ENCODE measurements around the gene RAB29.
"Not testable (repeated sequence)": the region's sequence is repeated elsewhere in the genome, so short reads cannot be mapped to it uniquely, and the experiment has no call there.

Gene RAB29, protein sequence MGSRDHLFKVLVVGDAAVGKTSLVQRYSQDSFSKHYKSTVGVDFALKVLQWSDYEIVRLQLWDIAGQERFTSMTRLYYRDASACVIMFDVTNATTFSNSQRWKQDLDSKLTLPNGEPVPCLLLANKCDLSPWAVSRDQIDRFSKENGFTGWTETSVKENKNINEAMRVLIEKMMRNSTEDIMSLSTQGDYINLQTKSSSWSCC

DNA sequence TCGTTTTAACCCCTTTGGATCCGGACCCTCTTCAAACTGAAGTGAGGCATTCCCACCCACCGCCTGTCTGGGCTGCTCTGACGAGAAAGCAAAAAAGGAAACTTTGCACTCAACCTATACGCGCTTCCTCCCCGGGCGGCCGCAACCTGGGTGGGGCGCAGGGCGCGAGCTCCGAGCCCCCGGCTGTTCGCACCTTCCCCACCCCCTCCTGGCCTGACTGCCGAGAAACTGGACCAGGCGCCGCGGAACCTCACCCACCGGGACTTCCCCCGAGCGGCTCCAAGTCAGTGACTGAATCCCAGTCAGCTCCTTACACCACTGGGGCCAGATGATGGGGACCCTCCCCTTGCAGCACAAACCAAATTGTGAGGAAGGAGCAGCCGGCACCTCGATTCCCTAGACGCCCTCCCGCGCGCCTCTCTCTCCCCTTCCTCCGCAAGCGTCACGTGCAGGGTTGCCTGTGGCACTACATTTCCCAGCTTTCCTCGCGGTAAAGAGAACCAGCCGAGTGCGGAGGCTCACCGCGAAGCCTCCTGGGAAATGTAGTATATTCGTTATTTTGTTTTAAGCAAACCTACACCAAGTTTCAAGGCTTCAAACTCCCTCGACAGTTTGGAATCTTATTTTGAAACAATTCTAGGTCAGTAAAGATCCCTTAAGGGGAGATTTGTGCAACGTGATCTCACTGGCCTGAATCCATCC is at the start of gene RAB29:
RAB29 (minus strand) TSS at position 468 of the 702 bp plus-strand sequence. CDS start 526 bp downstream, outside the sequence.
- peak; percentile 93 for DNase-seq

DNA sequence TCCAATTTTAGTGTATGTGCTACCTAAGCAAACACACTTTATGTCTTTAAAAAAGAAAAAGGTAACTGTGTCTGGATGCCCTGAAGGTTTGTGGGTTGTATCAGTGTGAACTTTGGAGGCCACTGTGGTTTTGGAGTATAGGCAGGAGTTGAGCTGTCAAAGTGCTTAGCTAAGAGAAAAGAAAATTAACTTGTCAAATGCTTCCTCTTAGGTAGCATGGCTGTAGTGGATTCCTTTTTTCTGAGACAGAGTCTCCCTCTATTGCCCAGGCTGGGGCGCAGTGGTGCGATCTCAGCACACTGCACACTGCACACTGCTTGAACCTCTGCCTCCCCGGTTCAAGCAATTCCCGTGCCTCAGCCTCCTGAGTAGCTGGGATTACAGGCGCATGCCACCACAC is 48.9 kb upstream of the RAB29 start:
- DNase-seq: no peak

DNA sequence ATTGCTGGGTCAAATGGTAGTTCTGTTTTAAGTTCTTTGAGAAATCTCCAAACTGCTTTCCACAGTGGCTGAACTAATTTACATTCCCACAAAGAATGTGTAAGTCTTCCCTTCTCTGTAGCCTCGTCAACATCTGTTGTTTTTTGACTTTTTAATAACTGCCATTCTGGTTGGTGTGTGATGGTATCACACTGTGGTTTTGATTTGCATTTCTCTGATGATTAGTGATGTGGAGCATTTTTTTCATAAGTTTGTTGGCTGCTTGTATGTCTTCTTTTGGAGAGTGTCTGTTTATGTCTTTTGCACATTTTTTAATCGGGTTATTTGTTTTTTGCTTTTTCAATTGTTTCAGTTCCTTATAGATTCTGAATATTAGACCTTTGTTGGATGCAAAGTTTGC is 48.0 kb upstream of the RAB29 start:
- DNase-seq: not testable (repeated sequence)

DNA sequence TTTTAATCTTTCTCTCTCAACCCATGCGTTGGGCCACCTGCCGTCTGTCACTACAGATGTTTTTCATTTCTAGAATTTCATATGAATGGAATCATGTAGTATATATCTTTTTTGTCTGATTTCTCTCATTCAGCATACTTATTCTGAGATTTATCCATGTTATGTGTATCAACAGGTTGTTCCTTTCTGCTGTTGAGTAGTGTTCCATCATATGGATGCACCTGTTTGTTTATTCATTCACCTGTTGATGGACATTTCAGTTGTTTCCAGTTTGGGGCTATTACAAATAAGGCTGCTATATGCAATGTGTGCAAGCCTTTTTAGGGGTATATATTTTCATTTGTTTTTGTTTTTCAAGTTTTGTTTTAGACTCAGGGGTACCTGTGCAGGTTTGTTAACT is 47.1 kb upstream of the RAB29 start:
- no peak for DNase-seq

DNA sequence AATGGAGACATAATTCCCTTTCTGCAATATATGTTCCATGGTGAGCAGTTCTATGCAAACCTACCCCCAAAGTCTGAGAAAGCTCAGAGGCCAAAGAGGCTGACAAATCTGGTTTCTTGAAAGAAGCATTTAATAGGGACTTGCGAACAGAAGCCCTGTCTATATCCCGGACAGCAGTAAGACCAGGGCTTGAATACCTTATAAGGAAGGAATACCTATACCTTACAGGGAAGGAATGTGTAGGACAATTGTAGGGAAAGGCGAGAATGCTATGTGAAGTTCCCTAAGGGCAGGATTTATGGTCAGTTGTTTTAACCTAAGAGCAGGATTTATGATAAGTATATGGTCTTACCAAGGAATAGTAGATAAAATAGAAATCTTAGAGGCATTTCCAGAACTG is 42.7 kb upstream of the RAB29 start:
- DNase-seq: no peak

DNA sequence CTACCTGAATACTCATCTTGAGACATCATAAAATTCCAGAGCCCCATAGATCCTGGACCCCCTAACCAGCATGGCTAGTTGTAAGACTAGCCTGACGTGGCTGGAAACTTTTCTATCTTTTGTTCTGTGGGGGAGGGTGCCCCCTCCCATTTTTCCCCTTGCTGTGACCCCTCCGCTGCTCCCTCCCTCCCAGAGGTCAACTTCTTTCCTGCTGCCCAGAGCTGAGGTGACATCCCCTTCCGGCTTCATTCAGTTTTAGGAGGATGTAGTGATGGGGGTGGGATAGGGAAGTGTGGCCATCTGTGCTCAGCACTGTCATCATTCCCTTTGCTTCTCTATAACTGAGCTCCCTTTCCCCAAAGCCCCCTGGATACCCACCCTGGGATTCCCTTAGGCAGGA is 42.1 kb upstream of the RAB29 start:
- no peak for DNase-seq

DNA sequence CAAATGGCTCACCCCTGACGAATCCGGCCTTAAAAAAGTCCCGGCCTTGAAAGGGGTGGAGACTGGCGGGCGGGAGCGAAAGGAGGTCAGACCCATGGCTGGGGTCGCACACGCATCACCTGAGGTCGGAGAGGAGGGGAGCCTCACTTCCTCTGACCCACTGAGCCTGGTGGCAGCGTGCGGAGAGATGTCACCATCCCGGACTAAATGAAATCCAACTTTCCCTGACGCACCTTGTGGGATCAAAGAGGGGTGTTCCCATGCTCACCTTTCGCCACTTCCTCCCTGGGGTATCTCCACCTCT is 38.4 kb upstream of the RAB29 start:
- DNase-seq: peak; percentile 76

DNA sequence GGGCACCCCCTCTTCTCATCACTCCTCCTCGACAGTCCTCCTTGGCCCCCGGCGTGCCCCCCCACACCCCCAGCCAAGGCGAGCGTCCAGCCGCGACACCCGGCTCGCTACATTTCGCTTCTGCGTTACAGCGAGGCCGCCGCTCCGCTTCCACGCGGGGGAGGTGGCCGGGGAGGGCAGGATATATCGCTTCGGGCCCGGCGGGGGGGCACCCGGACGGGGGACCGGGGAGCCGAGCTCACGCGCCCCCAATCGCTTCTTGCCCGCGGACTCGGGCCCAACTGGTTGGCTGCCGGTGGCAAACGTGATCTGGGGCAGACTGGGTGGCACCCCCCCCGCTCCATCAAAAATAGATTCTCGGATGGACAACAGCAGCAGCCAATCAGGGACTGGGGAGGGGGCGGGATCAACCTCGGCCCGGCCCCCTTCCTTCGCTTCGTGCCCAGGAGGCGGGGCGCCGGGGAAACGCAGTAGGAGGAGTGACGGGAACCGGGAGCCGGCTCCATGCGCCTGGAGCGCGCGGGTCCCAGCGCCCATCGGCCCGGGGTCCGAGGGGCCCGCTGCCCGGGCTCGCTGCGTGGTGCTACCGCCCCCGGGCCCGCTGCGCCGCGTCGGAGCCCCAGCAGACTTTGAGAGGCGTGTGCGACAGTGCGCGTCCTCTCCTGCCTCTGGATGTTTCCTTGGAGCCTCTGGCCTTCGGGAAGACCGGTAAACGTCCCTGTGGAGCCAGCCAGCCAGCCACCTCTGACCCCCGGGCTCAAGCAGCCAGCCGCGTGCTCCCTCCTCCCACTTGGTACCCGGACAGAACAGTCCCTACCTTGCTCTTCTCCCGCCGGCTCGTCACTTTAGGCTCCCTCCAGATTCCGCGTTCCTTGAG is 37.8 kb upstream of the RAB29 start, which contains the start of gene SLC41A1:
SLC41A1 (minus strand) TSS at position 321 of the 877 bp plus-strand sequence. CDS start 2,757 bp downstream, outside the sequence.
- DNase-seq: peak; percentile 96

DNA sequence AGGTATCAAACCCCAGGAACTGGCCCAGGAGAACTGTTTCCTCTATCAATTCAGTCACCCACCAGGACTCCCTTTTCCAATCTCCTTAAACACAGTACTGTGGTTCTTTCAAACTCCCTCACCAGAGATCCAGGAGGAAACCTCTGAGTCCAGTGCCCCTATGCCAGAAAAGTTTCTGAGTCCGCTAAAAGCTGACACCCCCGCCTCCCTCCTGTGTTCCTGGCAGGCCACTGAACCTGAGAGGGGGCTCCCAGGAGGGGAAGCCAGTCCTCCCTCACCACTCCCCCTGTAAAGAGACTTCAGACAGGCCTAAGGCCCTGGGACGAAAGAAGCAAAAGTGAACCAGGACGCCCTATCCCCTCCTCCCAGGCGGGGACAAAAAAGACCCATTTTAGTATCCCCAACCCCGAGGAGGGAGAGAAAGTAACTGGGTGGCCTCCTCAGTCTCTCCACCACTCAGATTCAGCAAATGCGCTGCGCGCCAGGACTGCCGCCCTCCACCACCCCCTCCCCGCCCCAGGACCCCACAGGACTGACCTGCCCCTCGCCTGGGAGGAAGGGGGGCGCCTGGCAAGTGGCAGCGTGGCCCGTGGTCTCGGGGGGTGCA is 37.1 kb upstream of the RAB29 start:
- DNase-seq: no peak

DNA sequence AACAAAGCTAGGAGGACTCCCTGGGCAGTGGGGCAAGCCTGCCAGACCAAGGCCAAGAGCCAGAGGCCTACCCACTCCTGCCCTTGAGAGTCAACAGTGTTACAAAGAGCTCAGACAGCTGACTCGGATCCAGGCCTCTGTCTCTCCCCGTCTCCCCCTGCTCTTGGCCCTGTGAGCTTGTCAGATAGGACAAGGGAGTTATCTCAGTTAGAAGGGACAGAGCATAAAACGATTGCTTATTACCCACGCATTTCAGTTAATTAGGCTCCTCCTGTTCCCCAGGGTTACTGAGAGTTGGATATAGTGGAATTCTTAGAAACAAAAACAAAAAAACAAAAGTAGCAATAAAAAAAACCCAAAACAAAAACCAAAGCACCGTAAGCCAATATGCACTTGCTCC is 36.4 kb upstream of the RAB29 start:
- DNase-seq: no peak

DNA sequence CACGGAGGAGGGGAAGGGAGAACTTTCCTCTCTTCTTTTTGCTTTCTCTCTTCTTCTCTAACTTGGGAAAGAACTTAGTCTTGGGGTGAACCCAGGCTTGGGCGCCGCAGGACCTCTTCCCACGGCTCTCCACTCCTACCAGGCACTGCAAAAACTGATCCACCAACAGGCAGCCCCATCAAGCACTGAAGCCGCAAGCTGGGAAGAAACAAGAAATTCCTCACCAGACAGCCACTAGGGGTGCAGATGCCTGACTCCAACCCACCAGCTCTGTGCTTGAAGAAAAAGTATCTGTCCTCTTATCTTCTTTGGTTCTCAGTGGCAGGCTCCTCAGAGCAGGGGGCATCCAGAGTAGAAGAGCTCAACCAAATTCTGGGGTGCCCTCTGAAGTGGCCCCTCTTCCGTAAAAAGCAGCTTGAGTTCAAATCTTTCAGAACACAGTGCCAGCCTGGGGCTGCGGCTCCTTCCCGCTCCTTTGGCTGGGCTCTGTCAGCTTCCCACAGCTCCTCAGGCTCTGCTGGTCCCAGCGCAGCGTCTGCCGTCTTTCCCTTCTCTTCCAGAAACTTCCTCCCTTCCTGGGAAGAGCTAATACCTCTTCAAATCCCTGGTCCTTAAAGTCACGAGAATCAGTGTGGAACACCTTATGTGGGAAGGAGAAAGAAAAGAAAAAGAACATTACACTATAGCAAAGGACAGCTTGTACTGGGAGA is 35.3 kb upstream of the RAB29 start:
- no peak for DNase-seq

DNA sequence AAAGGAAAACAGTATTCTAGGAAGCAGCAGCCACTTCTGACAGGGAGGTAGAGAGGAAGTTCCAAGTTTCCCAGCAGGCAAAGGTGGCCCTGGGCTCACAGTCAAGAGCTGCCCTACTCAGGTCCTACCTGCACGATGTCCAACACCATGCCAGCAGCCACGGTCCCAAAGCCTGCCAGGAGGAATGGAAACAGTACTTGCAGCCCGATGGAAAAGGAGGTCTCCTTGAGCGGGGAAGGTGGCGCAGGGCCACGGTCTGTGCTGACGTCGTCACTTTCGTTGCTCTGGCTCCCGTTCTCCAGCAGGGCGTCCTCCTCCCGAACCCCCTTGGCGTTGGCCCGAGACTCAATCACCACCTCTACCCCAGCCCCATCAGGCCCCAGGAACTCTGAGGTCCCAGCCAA is 34.7 kb upstream of the RAB29 start:
- DNase-seq: no peak

DNA sequence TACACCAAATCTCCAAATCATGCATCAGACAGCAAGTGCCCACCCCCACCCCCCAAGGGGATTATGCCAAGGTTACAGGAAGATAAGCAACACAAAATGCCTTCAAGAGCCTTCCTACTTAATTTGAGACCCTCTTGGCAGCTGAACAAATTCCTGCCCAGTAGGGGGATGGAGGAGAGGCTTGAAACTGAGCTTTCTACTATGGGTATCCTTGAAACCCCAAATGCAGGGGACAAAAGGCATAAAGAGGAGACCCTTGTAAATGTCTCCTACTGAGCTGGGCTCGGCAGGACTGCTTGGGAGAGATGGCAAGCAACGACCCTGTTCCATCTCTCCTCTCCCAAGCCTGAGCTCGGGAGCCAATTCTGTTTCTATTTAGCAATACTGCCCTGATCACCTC is 34.2 kb upstream of the RAB29 start:
- no peak for DNase-seq

DNA sequence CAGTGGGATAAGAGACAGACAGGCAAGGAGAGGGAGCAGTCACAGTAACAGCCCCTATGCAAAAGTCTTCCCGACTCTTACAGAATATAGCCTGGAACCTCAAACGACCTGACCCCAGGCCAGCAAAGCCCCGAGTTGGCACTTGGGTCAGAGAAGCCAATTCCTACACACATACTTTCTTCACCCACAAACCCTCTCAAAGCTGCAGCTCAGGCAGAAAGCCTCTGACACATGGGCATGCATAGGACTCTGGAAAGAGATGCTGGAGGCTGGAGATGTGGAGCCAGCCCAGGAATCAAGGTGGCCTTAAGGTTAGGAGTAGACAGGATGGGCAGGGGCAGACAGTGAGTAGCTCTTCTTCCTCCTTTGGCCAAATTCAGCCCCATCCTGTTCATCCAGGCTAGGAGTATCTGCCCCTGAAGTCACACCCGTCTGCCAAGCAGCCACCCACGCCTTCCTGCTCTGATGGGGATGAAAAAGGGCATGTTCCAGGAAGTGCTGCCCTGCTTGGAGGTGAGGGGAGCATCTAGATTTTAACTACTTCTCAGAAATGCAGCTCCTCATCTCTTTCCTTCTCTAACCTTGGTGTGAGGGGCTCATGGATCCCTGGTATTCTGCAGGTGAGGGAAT is 29.9 kb upstream of the RAB29 start:
- DNase-seq: peak; percentile 78

DNA sequence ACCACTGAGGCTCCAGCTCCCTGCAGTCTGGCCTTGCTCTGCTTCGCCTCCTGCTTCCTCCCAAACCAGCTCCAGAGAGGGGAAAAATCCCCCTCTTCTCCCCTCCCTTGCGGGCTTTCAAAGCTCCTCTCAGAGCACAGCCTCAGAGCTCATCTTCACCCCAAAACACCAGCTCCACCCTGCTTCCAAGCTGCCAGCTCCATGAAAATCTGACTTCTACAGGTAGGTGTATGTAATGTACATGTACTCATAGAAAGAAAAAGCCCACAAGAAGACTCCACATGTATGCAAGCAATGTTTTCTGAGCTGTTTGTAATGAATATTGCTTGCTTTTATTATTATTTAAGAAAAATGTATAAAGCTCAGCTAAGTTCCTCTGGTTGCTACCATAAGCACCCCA is 29.3 kb upstream of the RAB29 start:
- no peak for DNase-seq

DNA sequence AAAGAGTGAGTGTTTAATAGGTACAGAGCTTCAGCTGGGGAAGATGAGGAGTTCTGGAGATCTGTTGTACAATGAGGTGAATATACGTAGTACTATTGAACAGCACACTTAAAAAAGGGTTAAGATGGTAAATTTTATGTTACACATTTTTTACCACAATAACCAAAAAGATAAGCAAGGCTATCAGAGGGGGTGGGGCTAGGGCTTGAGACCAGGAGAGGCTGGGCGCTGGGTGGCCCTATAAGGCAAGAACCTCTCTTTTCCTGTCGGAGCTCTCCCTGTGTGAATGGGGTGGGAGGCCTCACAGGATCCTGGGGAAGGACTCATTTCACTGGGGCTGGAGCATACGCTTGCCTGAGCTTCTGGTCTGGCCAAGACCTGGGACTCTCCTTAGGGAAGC is 28.7 kb upstream of the RAB29 start:
- DNase-seq: no peak

DNA sequence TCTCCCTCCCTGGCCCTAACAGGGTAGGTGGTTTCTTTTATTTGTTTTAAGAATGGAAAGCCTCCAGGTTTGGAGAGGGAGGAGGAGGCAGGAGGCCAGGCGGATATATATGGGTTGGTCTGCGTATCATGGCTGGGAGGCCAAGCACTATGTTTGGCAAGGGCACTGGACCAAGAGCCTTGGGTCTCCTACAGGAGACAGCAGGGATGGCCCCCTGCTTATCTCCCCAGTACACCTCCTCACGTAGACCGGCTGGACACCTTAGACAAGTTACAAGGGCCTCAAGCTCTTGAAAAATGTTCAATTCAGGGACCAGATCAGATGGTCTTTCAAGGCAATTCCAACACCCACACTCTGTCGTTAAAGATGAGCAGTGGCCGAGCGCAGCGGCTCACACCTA is 26.8 kb upstream of the RAB29 start:
- DNase-seq: no peak

DNA sequence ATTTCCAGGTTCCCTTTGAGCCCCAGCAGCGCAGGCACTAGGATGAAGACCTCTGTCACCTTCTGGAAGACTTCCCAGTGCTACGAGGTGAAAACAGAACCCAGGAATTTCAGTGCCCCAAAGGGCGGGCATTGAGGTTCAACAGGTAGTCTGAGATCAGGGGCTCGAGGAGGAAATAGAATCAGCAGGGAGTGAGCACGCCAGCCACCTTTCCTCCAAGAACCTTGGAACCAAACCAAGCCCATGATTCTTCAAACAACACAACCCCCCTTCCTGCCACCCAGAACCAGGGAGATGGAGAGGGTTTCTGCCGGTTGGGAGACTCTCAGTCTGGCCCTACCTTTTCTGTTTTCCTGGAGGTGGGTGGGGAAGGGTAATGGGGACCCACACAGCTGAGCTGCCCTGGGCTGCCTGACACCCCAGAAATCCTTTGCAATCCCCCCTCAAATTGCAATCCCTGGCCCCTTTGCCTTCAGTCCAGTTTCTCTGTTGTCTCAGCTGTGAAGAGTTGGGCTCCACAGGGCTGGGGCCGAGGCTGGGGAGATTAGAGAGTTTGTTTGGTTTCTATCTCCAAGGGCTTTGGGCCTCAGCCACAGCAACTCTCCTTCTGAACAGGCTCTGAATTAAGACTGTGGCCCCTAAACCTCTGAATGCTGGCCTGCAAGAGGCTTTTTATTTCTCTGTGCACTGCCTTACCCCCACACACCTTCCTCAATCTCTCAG is 25.9 kb upstream of the RAB29 start:
- DNase-seq: no peak

DNA sequence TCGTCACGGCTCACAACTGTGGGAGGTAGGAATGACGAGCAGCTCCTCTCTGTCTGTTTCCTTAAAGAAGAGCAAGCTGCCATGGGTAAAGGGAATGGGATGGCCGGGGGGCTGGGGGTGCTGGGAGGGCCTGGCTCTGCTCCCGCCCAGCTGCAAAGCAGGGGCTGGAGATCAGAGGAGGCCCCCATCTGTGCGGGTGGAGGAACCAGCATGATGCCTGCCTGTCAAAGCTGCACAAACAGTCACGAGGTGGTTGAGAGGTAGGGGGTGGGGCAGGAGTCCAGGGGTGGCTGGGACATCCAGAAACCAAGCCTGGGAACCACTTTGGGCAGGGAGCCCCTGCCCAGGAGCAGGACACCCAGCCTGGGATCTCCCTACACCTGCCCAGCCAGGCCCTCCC is 25.1 kb upstream of the RAB29 start:
- DNase-seq: no peak

DNA sequence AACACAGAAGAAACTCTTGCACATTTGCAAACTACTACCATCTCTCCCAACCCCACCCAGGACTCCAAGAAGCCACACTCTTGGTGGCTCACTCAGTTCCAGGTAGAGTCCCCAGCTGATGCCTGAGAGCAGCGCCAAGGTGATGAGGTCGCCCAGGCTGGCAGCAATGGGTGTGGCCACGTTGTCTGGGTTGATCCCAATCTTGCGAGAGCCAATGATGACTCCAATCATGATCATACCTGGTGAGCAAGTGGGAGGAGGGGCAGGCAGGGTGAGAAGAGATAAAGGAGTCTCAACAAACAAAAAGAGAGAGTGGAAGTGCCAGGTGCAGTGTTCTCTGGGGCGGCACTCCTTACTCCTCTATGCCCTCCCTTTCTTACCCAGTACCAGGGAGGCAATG is 23.3 kb upstream of the RAB29 start:
- DNase-seq: no peak

DNA sequence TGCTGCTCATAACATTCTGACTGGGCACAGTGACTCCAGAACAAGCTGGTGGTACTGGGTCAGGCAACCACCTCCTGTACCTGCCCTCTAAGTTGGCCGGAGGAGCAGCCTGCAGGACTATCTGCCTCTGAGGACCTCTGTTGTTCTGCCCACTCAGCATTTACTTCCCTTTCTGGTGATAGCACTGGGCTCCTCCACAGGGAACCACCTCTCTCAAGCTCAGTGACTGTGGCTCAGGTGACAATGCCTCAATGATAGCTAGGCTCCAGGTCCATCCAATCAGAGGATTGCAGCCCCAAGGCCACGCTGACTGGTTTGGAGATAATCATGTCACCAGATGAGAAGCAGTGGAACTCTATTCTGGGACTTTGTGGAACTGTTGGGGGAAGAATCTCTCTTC is 21.9 kb upstream of the RAB29 start:
- DNase-seq: no peak

All from activated effector memory CD4-positive, alpha-beta T cell treated with anti-CD3 and anti-CD28 coated beads, Interleukin-2, amount 50 U/mL, for 16 hours (primary cell).